Measurements from ENCODE around the gene ABCA7. TPM values are rescaled to one million over a fixed set of nuclear protein-coding genes. Genes with fewer than 3 reads are reported as not detected.

Gene ABCA7
- total RNA-seq, 1 experiment from 2014 or later: 91.4 TPM

GRCh38 chr19:1079566-1080111, 39.7 kb downstream of the ABCA7 start:
- no TSS peak for BruUV-seq (replicated peaks)
- peaks cover 0 to 16% of the 10 kb centered on the region in 2 experiments; a peak in 2 of 4 replicates for H3K36me3 ChIP-seq (ENCODE audit: control insufficient read depth in 1 of 2, insufficient read depth in 2 of 2, low read length in 2 of 2)
- H3K79me2 ChIP-seq (ENCODE audit: insufficient read depth, low read length): no peaks in the 10 kb centered on the region
- ChIA-PET POLR2A (no interaction called here), CTCF (interaction anchor here (1.5 kb wide), 1 partner anchor 15 kb away, joined by 4 read pairs; no protein-coding TSS in a partner anchor), RAD21 (ENCODE audit: low non-redundant PET in 1 of 2, low total read pairs in 2 of 2, uncharacterized antibody in 2 of 2, unreplicated experiment in 2 of 2) (no interaction called here)
- no peaks in the 10 kb centered on the region for H4K20me1 ChIP-seq (ENCODE audit: insufficient read depth)
- H3K9ac ChIP-seq (ENCODE audit: low read length): no peak overlapping the region
- no peak overlapping the region for H2AFZ ChIP-seq (ENCODE audit: low read depth, low read length, poor library complexity, severe bottlenecking)
- H3K4me1 ChIP-seq (ENCODE audit: control insufficient read depth in 1 of 2, insufficient read depth in 2 of 2, low read length in 2 of 2): peaks cover 4 to 26% of the 10 kb centered on the region in 2 experiments
- no peaks in the 10 kb centered on the region for H3K9me2 ChIP-seq (ENCODE audit: insufficient read depth)
- DNase-seq (ENCODE audit: low read depth, low spot score) (no peak), ATAC-seq (no peak)
- no peak for TF ChIP-seq SRF (IDR thresholded peaks at IDR 0.05; ENCODE audit: low read depth)
- TF ChIP-seq RAD21 (IDR thresholded peaks at IDR 0.05; ENCODE audit: low read depth): no peak
- TF ChIP-seq CEBPB (IDR thresholded peaks at IDR 0.05; ENCODE audit: low read depth): no peak
- TF ChIP-seq, protein P1, sequence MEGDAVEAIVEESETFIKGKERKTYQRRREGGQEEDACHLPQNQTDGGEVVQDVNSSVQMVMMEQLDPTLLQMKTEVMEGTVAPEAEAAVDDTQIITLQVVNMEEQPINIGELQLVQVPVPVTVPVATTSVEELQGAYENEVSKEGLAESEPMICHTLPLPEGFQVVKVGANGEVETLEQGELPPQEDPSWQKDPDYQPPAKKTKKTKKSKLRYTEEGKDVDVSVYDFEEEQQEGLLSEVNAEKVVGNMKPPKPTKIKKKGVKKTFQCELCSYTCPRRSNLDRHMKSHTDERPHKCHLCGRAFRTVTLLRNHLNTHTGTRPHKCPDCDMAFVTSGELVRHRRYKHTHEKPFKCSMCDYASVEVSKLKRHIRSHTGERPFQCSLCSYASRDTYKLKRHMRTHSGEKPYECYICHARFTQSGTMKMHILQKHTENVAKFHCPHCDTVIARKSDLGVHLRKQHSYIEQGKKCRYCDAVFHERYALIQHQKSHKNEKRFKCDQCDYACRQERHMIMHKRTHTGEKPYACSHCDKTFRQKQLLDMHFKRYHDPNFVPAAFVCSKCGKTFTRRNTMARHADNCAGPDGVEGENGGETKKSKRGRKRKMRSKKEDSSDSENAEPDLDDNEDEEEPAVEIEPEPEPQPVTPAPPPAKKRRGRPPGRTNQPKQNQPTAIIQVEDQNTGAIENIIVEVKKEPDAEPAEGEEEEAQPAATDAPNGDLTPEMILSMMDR (IDR thresholded peaks at IDR 0.05 in 2 of 3, conservative IDR thresholded peaks at IDR 0.05 in 1 of 3; ENCODE audit: borderline replicate concordance in 1 of 3, insufficient read depth in 1 of 3, low read depth in 2 of 3, low read length in 2 of 3): no peak
- TF ChIP-seq, protein P2, sequence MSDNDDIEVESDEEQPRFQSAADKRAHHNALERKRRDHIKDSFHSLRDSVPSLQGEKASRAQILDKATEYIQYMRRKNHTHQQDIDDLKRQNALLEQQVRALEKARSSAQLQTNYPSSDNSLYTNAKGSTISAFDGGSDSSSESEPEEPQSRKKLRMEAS (IDR thresholded peaks at IDR 0.05): no peak
- no peak for TF ChIP-seq ZFX (IDR thresholded peaks at IDR 0.05)
- no peak for TF ChIP-seq ZBTB33 (IDR thresholded peaks at IDR 0.05; ENCODE audit: extremely low read depth, insufficient replicate concordance, low read length)
- TF ChIP-seq, protein P3, sequence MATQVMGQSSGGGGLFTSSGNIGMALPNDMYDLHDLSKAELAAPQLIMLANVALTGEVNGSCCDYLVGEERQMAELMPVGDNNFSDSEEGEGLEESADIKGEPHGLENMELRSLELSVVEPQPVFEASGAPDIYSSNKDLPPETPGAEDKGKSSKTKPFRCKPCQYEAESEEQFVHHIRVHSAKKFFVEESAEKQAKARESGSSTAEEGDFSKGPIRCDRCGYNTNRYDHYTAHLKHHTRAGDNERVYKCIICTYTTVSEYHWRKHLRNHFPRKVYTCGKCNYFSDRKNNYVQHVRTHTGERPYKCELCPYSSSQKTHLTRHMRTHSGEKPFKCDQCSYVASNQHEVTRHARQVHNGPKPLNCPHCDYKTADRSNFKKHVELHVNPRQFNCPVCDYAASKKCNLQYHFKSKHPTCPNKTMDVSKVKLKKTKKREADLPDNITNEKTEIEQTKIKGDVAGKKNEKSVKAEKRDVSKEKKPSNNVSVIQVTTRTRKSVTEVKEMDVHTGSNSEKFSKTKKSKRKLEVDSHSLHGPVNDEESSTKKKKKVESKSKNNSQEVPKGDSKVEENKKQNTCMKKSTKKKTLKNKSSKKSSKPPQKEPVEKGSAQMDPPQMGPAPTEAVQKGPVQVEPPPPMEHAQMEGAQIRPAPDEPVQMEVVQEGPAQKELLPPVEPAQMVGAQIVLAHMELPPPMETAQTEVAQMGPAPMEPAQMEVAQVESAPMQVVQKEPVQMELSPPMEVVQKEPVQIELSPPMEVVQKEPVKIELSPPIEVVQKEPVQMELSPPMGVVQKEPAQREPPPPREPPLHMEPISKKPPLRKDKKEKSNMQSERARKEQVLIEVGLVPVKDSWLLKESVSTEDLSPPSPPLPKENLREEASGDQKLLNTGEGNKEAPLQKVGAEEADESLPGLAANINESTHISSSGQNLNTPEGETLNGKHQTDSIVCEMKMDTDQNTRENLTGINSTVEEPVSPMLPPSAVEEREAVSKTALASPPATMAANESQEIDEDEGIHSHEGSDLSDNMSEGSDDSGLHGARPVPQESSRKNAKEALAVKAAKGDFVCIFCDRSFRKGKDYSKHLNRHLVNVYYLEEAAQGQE (IDR thresholded peaks at IDR 0.05; ENCODE audit: low read depth): no peak
- TF ChIP-seq YY1 (IDR thresholded peaks at IDR 0.05; ENCODE audit: extremely low read depth, insufficient replicate concordance, low read depth, low read length): no peak
- TF ChIP-seq TCF7L2 (IDR thresholded peaks at IDR 0.05; ENCODE audit: borderline replicate concordance, extremely low read depth, insufficient read depth, insufficient read length): no peak
- no peak for TF ChIP-seq ZNF274 (IDR thresholded peaks at IDR 0.05; ENCODE audit: low read depth, low read length)
- TF ChIP-seq POLR2A (IDR thresholded peaks at IDR 0.05; ENCODE audit: borderline replicate concordance, extremely low read depth, insufficient read depth, insufficient read length): no peak
- no peak for TF ChIP-seq JUND (IDR thresholded peaks at IDR 0.05)
- TF ChIP-seq, protein P4, sequence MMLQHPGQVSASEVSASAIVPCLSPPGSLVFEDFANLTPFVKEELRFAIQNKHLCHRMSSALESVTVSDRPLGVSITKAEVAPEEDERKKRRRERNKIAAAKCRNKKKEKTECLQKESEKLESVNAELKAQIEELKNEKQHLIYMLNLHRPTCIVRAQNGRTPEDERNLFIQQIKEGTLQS (IDR thresholded peaks at IDR 0.05): no peak
- TF ChIP-seq SIN3A (IDR thresholded peaks at IDR 0.05; ENCODE audit: low read depth): no peak
- no peaks in the 10 kb centered on the region for H3K27me3 ChIP-seq (ENCODE audit: insufficient read depth, low read length)
- intact Hi-C loops (cut with micrococcal nuclease): no loop called here
- no peak overlapping the region for H3K4me3 ChIP-seq (replicated peaks in 1 of 2; ENCODE audit: low read depth in 1 of 2, low read length in 2 of 2)
- no peak overlapping the region for H3K27ac ChIP-seq (ENCODE audit: low read depth, low read length)
- no peak overlapping the region for H3K4me2 ChIP-seq (ENCODE audit: low read length)
- H3K9me3 ChIP-seq (ENCODE audit: control insufficient read depth in 1 of 2, insufficient read depth in 1 of 2, low read depth in 1 of 2, low read length in 2 of 2): no peaks in the 10 kb centered on the region

Data from HCT116 (cell line).